Common myeloid progenitor, CD34-positive (primary cell): ENCODE results near the gene NRL.

ENCODE experiments used
- CTCF ChIA-PET: fragments of 350-600 bp; sonication (Branson Sonifier 250); formaldehyde crosslinking; loops from one replicate; lab custom pipeline; 2021; ENCODE audit warnings: antibody characterized with exemption; lab: Charles Lee
- POLR2A ChIA-PET: fragments of 350-600 bp; sonication (Branson Sonifier 250); formaldehyde crosslinking; loops from one replicate; lab custom pipeline; 2021; ENCODE audit warnings: antibody characterized with exemption; lab: Charles Lee
- DNase-seq, 3 donors: peaks; one replicate each; pipeline versions ENCODE4 v3.0.0 to v3.0.0-alpha.2; 2013
- H3K27ac ChIP-seq, 2 experiments: 1 replicate in 1 of 2; 2 replicates in 1 of 2; pipeline ENCODE4 v1.7.0; 2013; ENCODE audit warnings: inconsistent platforms in 2 of 2, low read length in 2 of 2, mild to moderate bottlenecking in 2 of 2, low read depth in 1 of 2, moderate library complexity in 1 of 2; ENCODE audit not compliant: severe bottlenecking in 2 of 2, insufficient read depth in 1 of 2, poor library complexity in 1 of 2
- H3K27me3 ChIP-seq, 5 experiments: replicated peaks in 2 of 5; 1 replicate in 3 of 5; 2 replicates in 2 of 5; pipeline versions ENCODE4 v1.6.1 to v1.7.0; 2013; ENCODE audit warnings: low read length in 4 of 5, mild to moderate bottlenecking in 2 of 5, moderate library complexity in 2 of 5, inconsistent platforms in 1 of 5; ENCODE audit not compliant: insufficient read depth in 5 of 5, control insufficient read depth in 4 of 5
- H3K36me3 ChIP-seq, 4 experiments: 1 replicate in 2 of 4; 2 replicates in 2 of 4; pipeline versions ENCODE4 v1.6.1 to v1.7.0; 2013; ENCODE audit warnings: low read length in 3 of 4, control low read depth in 1 of 4, mild to moderate bottlenecking in 1 of 4; ENCODE audit not compliant: control insufficient read depth in 4 of 4, insufficient read depth in 4 of 4
- H3K4me1 ChIP-seq, 4 experiments: 1 replicate in 3 of 4; 2 replicates in 1 of 4; pipeline versions ENCODE4 v1.6.1 to v1.7.1; 2013; ENCODE audit warnings: low read length in 3 of 4, mild to moderate bottlenecking in 3 of 4, control low read depth in 1 of 4, inconsistent platforms in 1 of 4, moderate library complexity in 1 of 4; ENCODE audit not compliant: control insufficient read depth in 4 of 4, insufficient read depth in 4 of 4; ENCODE audit errors: control extremely low read depth in 1 of 4
- H3K4me3 ChIP-seq, 7 experiments: 1 replicate in 4 of 7; 2 replicates in 3 of 7; pipeline versions ENCODE4 v1.5.1 to v1.7.0; 2013; ENCODE audit warnings: mild to moderate bottlenecking in 7 of 7, low read length in 6 of 7, moderate library complexity in 6 of 7, inconsistent platforms in 2 of 7, low read depth in 2 of 7, control low read depth in 1 of 7; ENCODE audit not compliant: insufficient read depth in 4 of 7, control insufficient read depth in 1 of 7; ENCODE audit errors: extremely low read depth in 1 of 7
- H3K9me3 ChIP-seq, 5 experiments: 1 replicate in 4 of 5; 2 replicates in 1 of 5; pipeline versions ENCODE4 v1.6.1 to v1.7.1; 2013; ENCODE audit warnings: low read length in 4 of 5, mild to moderate bottlenecking in 2 of 5, inconsistent platforms in 1 of 5, low read depth in 1 of 5, moderate library complexity in 1 of 5; ENCODE audit not compliant: control insufficient read depth in 4 of 5, insufficient read depth in 2 of 5; ENCODE audit errors: control extremely low read depth in 1 of 5
- WGBS: methylation state at CpG from one replicate; pipeline ENCODE4 v1.1.5; 2013; ENCODE audit not compliant: insufficient coverage; 5-methylcytosine and 5-hydroxymethylcytosine counted together

Gene NRL

DNA sequence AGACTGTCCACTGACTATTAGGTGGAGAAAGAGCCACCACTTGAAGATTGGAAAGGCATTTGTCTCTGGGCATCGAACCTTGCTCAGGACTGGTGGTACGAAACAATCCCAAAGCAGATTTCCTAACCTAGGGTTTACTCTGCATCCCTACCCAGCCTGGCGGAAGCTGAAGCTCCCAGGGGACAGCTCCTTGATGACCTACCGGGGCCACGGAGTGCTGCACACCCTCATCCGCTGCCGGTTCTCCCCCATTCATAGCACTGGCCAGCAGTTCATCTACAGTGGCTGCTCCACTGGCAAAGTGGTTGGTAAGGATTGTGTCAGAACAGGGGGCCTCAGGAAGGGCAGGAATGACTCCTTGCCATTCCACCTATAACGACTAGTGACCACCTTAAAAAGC lies 6.5 kb upstream of the NRL start:
- Histone ChIP-seq H3K27me3 (no peaks in the 10 kb centered on the region), H3K36me3 (peaks cover 22 to 75% (median 61%) of the 10 kb centered on the region in 4 experiments), H3K27ac (no peak overlapping the region), H3K4me1 (peaks cover 3 to 8% (median 4%) of the 10 kb centered on the region in 4 experiments), H3K9me3 (no peaks in the 10 kb centered on the region), H3K4me3 (no peak overlapping the region)
- POLR2A ChIA-PET: interaction anchor here (1.0 kb wide), 1 partner anchor 13 kb away, joined by 3 read pairs; no protein-coding TSS in a partner anchor
- CTCF ChIA-PET: interaction anchor here (0.8 kb wide), 1 partner anchor 12 kb away, joined by 3 read pairs; no protein-coding TSS in a partner anchor
- DNase-seq: no peak
- WGBS: 100% methylated on average over 3 of the region's 8 CpGs

DNA sequence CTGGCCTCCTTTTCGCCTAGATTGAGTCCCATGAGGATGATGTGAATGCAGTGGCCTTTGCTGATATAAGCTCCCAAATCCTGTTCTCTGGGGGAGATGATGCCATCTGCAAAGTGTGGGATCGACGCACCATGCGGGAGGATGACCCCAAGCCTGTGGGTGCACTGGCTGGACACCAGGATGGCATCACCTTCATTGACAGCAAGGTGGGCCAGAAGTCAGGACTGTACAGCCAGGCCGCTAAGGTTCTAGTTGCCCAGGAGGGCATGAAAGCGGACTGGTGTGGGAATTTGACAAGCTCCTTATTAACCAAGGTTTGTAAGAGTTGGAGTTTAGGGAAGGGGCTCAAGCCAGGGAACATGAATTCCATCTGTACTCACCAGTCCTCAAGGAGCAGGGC lies 4.9 kb upstream of the NRL start:
- Histone ChIP-seq H3K36me3 (peaks cover 22 to 75% (median 61%) of the 10 kb centered on the region in 4 experiments), H3K4me1 (peaks cover 8 to 18% (median 14%) of the 10 kb centered on the region in 4 experiments), H3K27ac (no peak overlapping the region), H3K27me3 (no peaks in the 10 kb centered on the region), H3K4me3 (no peak overlapping the region), H3K9me3 (no peaks in the 10 kb centered on the region)
- 100% methylated on average over 4 of the region's 6 CpGs for WGBS
- POLR2A ChIA-PET: interaction anchor here (0.5 to 0.6 kb wide), 2 partner anchors 43 to 60 kb away, joined by 3 to 4 read pairs; no protein-coding TSS in a partner anchor
- DNase-seq: no peak
- CTCF ChIA-PET: interaction anchor here (0.7 to 7.7 kb wide), 6 partner anchors 8 to 40 kb away, joined by 3 to 46 read pairs (median 6); partner anchors contain the start of gene FITM1

DNA sequence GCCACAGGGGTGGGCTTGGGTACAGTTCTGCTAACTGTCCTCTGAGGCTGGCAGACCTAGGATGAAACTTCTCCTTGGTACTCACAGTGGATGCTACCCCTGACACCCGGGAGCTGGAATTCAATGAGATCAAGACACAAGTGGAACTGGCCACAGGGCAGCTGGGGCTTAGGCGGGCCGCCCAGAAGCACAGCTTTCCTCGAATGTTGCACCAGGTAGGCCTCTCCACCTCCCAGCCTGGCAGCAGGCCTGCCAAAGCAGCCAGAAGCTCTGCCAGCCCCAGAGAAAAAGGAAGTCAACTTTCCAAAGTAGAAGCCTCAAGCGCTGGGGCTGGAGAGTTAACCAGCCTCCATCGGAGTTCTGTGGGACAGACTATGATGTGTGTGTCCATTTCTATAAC lies 2.4 kb upstream of the NRL start:
- Histone ChIP-seq H3K27ac (peak overlapping the region in 1 of 2 experiments; percentile 31), H3K9me3 (no peaks in the 10 kb centered on the region), H3K27me3 (no peaks in the 10 kb centered on the region), H3K36me3 (peaks cover 14 to 51% (median 45%) of the 10 kb centered on the region in 4 experiments), H3K4me1 (peaks cover 8 to 29% (median 19%) of the 10 kb centered on the region in 4 experiments), H3K4me3 (no peak overlapping the region)
- 100% methylated on average over 6 of the region's 6 CpGs for WGBS
- no peak for DNase-seq
- CTCF ChIA-PET: interaction anchor here (0.9 to 7.7 kb wide), 7 partner anchors 8 to 557 kb away, joined by 3 to 46 read pairs (median 6); partner anchors contain the start of genes FITM1, IRF9 and PSME1
- POLR2A ChIA-PET: no interaction called here

DNA sequence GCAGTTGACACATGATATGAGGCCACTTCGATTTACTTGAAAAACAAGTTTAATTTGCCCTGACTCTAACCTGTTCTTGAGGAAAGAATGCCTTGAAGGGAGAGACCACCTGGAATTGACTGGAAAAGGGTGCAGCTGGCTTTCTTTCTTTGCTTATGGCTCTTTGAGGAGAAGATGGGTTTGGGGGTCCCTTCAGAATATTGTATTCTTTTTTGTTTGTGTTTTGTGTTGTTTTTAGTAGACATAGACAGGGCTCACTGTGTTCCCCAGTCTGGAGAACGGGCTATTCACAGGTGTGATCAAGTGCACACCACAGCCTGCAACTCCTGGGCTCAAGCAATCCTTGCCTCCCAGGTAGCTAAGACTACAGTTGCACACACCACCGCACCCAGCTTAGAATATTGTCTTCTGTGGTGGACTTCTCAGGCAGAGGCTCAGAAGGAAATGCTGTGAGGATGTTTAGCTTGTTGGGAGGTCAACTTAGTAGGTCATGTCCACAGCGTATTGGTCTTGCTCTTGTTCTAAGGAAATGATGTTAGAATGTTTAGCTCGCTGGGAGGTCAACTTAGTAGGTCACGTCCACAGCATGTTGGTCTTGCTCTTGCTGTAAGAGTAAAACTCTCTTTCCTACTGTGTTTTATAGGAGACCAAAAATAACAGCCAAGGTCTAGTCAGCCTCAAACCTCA lies 1.5 kb upstream of the NRL start:
- Histone ChIP-seq H3K9me3 (no peaks in the 10 kb centered on the region), H3K4me1 (peaks cover 8 to 29% (median 19%) of the 10 kb centered on the region in 4 experiments), H3K36me3 (peaks cover 14 to 46% (median 39%) of the 10 kb centered on the region in 4 experiments), H3K27ac (peak overlapping the region; percentile 95 to 98), H3K4me3 (peak overlapping the region in 6 of 7 experiments; percentile 80 to 98 (median 92)), H3K27me3 (no peaks in the 10 kb centered on the region)
- no peak for DNase-seq
- WGBS: 97% methylated on average over 4 of the region's 6 CpGs
- CTCF ChIA-PET: interaction anchor here (1.0 to 7.7 kb wide), 9 partner anchors 8 to 80 kb away, joined by 3 to 46 read pairs (median 6); partner anchors contain the start of genes FITM1, IRF9 and PSME1
- POLR2A ChIA-PET: interaction anchor here (1.2 to 1.3 kb wide), 2 partner anchors 8 to 13 kb away, joined by 3 to 5 read pairs; no protein-coding TSS in a partner anchor

DNA sequence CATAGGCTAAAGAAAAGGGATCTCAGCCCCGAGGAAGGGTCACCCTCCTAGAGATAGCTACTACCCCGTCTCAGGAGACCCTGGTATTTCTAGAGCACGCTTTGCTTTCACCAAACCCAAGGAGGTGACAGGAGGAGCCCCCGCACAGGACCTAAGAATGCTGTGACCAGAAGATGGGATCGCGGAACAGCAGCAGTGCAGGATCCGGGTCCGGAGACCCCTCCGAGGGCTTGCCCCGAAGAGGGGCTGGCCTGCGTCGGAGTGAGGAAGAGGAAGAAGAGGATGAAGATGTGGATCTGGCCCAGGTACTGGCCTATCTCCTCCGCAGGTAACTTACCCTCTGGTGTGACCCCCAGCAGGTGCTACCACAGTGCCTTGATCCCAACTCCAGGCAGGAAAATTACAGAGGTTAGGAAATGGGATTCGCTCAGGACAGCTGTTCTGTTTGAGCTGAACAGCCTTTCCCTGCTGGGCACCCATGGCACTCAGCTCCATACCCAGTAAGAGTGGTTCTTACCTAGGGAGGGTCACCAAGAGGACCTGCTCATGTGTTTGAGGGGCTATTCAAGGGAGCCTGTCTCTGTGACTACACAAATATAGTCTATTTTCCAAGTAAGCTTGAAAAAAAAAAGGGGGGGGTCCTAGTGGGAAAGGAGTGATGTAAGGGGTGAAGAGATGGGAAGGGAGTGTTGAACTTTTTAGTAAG lies 826 bp upstream of the NRL start:
- Histone ChIP-seq H3K4me3 (peak overlapping the region; percentile 51 to 98 (median 90)), H3K9me3 (no peaks in the 10 kb centered on the region), H3K4me1 (peaks cover 8 to 33% (median 19%) of the 10 kb centered on the region in 4 experiments), H3K27me3 (no peaks in the 10 kb centered on the region), H3K36me3 (peaks cover 14 to 39% (median 33%) of the 10 kb centered on the region in 4 experiments), H3K27ac (peak overlapping the region; percentile 95 to 98)
- ChIA-PET POLR2A (interaction anchor here (1.2 to 2.4 kb wide), 6 partner anchors 9 to 45 kb away, joined by 3 to 10 read pairs (median 8); partner anchors contain the start of genes IRF9, PSME1, PSME2 and RNF31), CTCF (interaction anchor here (0.5 to 7.7 kb wide), 14 partner anchors 11 to 121 kb away, joined by 3 to 46 read pairs (median 5); partner anchors contain the start of genes FITM1, IRF9, PCK2 and PSME1)
- 4% methylated on average over 13 of the region's 14 CpGs for WGBS
- no peak for DNase-seq

DNA sequence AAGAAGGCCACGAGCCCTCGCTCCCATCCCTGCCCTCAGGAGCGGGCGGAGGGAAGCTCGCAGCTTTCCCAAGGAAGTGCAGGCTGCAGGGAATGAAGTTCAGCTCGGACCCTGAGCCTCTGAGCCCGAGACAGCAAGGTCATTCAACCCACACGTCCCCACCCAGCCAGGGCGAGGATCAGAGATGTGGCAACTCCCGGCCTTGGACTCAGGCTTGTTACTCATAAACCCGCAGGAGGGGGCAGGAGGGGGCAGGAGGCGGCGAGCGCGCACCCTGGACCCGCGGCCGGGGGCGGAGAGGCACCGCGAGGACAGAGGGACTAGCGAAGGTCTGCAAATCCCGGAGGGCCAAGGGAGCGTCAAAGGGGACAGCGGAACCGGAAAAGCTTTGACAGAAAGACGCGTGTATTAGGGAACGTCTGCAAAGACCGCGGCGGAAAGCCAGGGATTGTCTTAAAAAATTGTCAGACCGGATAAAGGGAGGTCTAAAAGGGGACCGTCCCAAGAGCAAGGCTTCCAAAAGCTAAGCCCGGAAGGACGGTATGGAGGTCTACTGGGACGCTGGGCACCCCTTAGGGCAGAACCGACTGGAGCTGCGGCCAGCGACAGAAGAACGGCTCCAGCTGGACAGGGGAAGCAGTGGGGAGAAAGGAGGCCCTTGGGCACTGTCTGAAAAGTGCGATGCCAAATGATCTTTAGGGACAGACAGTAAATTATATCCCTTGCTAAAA lies 783 bp downstream of the NRL start:
- 0% methylated on average over 42 of the region's 42 CpGs for WGBS

More for the DNA sequence above, 783 bp downstream of the NRL start:
- peaks cover 10 to 35% (median 20%) of the 10 kb centered on the region in 4 experiments for H3K4me1 ChIP-seq
- peak; percentile 91 to 96 (median 93) for DNase-seq
- CTCF ChIA-PET: interaction anchor here (0.8 to 7.7 kb wide), 15 partner anchors 12 to 123 kb away, joined by 3 to 46 read pairs (median 4); partner anchors contain the start of genes FITM1, IRF9, PCK2 and PSME1
- no peaks in the 10 kb centered on the region for H3K27me3 ChIP-seq
- peak overlapping the region; percentile 51 to 98 (median 91) for H3K4me3 ChIP-seq
- peak overlapping the region; percentile 95 to 98 for H3K27ac ChIP-seq
- H3K36me3 ChIP-seq: peaks cover 11 to 27% (median 20%) of the 10 kb centered on the region in 4 experiments
- POLR2A ChIA-PET: interaction anchor here (0.6 to 2.4 kb wide), 12 partner anchors 12 to 75 kb away, joined by 3 to 11 read pairs (median 5); partner anchors contain the start of genes EMC9, IPO4, IRF9 and PCK2
- H3K9me3 ChIP-seq: no peaks in the 10 kb centered on the region
